ENCODE data around the gene SIRPB1.
"Not testable (repeated sequence)": the region's sequence is repeated elsewhere in the genome, so short reads cannot be mapped to it uniquely, and the experiment has no call there.

The SIRPB1 gene

DNA sequence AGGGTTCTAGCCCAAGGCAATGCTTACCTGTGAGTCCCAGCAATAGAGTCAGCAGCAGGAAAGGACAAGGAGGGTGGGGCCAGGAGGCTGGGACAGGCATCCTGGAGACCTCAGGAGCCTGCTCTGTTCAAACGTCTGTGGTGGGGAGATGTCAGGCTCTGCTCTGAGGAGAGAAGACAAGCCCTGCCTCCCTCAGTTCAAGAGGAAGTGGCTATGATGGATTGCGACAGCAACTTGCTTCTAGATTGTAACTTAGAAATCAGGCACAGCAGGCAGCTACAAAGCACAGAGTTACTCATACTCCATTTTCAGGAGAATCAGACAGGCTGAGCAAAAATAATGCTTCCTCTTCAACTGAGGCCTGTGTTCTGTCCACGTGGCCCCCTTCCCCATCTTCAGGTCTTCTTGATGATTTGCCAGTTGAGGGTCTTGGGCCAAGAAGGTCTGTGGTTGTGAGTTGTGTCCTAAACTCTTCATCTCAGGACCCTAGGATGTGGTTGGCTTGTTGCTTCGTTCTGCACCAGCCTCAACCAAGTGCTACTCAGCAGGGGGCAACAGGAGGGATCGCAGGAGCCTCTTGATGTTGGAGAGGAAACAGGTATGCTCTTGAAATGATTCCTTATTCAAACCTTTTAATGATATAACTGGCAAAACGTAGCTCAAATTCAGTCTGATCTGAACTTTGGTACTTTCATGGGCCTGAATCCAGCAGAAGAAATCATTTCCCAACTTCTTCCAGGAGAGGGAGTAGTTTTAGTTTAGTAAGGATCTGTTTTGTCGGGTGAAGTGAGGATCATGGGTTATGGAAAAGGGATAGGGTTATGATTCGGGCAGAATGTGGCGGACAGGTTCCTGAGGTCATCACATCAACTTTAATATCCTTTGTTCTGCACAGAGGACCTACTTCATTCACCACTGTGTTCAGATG is 31.0 kb downstream of the SIRPB1 start:
- DNase-seq = no peak

DNA sequence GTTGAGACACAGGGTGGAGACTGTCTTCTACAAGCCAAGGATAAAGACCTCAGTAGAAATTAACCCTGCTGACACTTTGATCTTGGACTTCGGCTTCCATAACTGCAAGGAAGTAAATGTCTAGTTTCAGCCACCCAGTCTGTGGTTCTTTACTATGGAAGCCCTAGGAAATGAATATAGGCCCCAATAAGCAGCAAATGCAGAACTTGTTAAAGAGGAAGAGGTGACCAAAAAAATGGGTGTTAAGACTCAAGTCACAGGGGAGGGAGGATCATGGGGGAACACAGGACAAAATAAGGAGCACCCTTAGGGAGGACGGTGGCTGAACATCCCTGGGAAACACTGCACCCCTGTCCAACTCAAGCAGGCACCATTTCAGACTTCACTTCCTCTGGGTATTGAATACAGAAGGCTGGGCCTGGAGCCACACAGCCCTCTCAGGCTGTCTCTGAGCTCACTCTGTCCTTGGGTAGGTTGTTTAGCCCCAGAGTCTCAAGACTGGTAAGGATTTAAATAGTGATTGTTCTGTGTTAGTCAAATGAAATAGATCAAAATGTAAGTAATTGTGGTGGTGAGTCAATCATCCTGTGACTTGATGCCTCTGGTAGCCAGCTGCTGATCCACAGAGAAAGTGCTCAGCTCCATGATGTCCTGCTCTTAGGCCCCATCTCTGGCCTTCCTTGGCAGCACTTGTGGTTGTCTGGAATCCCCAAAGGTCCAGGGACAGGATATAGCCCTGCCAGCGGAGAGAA is 31.9 kb downstream of the SIRPB1 start:
- no peak for DNase-seq

DNA sequence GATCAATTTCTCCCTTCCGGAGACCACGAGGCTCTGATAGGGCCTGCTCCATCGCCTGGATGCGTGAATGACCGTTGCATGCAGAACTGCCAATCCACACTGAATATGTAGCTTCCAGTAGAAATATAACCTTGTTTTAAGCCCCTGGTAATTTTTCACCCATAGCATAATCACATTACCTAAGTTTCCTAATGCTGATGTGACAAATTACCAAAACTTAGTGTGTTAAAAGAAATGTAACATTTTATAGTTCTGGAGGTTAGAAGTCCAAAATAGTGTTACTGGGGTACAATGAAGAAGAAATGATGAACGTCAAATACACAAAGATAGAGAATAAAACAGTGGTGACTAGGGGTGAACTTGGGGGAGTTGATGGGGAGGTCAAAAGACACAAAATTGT is 40.3 kb downstream of the SIRPB1 start:
- DNase-seq = no peak

DNA sequence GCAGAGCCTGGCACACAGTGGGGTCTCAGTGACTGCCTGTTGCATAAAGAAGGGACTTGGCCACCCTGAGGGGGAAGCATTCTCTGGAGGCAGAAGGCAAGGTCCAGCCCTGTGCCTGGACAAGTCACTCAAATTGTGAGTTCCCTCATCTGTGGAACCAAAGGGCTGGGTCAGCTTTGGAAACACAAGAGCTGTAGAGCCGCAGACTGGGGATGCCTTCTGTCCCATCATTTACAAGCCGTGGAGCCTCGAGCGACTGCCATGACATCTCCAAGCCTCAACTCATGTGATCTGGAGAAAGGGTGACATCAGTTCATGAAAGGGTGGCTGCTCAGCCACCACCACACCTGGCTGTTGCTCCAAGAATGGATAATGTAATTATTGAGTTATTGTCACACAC is 41.9 kb downstream of the SIRPB1 start:
- DNase-seq = no peak

DNA sequence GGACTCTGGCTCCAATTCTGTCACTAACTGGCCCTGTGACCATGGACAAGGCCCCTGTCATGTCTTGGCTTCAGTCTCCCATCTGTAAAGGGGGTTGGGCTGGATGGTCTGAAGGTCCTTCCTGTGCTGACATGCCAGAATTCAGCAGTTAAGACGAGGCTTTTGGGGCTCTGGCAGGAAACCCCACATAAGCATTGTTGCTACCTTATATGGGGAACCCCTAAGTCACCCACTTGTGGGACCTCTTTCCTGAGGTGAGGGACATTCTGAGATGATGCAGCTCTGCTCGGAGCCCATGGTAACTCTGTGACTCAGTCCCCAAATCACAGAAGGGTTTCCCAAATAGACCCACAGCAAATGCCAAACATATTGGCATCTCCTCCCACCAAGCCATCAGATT is 42.5 kb downstream of the SIRPB1 start:
- DNase-seq = not testable (repeated sequence)

DNA sequence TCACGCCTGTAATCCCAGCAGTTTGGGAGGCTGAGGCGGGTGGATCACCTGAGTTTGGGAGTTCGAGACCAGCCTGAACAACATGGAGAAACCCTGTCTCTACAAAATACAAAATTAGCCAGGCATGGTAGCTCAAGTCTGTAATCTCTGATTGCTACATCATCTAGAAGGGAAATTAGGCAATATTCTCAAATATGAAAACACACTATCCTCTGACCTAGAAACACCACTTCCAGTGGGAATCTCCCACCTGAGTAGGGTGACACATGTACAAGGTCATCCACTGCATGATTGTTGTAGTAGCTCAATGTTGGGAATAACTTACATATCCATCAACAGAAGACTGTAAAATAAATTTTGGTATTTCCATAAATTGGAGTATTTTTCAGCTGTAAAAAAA is 43.2 kb downstream of the SIRPB1 start:
- DNase-seq = no peak

DNA sequence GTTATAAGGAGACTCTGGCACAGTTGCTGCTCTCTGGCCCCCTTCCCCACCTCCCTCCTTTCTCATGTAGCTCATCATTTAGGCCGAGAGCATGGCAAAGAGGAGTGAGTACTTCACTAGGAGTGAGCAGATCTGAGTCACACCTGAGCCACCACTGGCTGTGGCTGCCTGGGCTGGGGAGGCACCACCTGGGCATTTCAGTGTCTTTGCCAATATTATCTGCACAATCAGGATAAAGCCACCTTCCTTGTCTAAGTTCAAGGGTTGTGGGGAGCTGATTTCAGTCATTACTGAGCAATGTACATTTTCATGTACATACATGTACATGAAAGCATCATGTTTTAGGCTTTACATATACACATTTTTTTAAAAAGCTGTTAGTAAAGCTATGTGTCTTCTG is 43.8 kb downstream of the SIRPB1 start:
- DNase-seq = not testable (repeated sequence)

DNA sequence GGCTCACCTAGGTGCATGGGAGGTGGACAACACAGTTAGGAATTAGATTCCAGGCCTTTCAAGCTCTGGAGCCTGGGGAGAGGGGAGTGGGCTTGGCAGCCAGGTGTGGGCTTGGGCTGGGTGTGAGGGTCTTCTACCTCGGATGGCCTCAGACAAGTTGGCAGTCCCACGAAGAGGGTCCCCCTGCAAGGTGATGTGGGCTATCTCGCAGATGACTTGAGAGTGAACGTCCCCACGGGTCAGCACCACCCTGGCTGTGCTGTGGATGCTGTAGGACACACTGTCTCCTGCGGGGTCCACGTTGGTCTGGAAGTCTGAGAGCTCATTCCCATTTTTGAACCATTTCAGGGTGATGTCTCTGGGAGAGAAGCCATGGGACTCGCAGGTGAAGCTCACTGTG is 48.2 kb downstream of the SIRPB1 start:
- not testable (repeated sequence) for DNase-seq

Data from effector CD8-positive, alpha-beta T cell (primary cell).